Esophagus mucosa (tissue), 1 donor: ENCODE data around the gene KIF20B. TPM values are rescaled to one million over a fixed set of nuclear protein-coding genes. Genes with fewer than 3 reads are reported as not detected.
"Not testable (repeated sequence)": the region's sequence is repeated elsewhere in the genome, so short reads cannot be mapped to it uniquely, and the experiment has no call there.

Source experiments
- ATAC-seq: fragments of 200-7000 bp; cut with Tn5 transposase; one replicate; pipeline ENCODE4 v1.9.1; 2020
- total RNA-seq: library from RNA; stranded (reverse); gene quantifications from one replicate; pipeline ENCODE4 v1.2.4, GENCODE V29; 2023
- donor health status: DM: yes; HTN: yes; CAD: no.

KIF20B gene
- total RNA-seq, 1 donor from 2014 or later = 21.0 TPM

- ATAC-seq = no peak
Measured at GRCh38 chr10:89782470-89782869, 81.1 kb downstream of the KIF20B start.

GRCh38 chr10:89783406-89783805 lies 82.0 kb downstream of the KIF20B start:
- ATAC-seq = no peak

DNA sequence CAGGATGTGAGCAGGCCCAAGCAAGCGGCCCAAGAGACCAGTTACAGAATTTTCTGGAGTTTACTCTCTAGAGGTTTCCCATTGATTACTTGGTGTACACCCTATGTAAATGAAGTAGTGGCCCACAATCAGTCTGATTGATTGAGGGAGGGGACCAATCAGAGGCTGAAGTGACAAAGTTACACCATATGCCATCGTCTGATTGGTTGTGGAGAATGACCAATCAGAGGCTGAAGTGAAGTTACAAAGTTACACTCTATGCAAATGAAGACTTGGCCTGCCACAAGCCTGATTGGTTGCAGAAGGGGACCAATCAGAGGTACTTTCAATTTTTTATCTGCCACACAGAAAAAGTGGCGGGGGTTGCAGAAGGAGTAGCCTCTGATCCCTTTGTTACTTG lies 83.7 kb downstream of the KIF20B start:
- no peak for ATAC-seq

DNA sequence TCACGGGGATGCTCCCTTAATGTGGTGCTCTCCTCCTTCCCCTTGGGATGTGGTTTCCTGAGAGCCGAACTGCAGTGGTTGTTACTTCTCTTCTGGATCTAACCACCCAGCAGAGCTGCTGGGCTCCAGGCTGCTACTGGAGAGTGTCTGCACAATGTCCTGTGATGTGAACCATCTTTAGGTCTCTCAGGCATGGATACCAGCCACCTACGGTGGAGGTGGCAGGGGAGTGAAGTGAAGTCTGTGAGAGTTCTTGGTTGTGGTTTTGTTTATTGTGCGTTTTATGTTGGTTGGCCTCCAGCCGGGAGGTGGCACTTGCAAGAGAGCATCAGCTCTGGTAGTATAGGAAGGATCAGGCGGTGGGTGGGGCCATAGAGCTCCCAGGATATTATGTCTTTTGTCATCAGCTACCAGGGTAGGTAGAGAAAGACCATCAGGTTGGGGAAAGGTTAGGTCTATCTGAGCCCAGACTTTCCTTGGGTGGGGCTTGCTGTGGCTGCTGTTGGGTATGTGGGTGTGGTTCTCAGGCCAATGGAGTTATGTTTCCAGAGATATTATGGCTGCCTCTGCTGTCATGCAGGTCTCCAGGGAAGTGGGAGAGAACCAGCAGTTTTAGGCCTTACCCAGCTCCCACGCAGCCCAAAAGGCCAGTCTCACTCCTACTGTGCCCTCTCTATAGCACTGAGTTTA lies 87.9 kb downstream of the KIF20B start:
- no peak for ATAC-seq

DNA sequence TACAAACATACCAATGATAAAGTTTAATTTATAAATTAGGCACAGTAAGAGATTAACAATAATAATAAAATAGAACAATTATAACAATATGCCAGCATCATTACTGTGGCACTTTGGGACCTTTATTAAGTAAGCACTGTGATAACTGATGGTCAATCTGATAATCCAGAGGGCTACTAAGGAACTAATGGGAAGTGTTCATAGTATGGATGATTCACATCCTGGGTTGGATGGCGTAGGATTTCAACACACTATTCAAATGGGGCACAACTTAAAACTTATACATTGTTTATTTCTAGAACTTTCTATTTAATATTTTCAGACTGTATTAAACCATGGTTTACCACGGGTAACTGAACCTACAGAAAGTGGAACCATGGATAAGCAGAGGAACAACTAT lies 90.8 kb downstream of the KIF20B start:
- no peak for ATAC-seq

DNA sequence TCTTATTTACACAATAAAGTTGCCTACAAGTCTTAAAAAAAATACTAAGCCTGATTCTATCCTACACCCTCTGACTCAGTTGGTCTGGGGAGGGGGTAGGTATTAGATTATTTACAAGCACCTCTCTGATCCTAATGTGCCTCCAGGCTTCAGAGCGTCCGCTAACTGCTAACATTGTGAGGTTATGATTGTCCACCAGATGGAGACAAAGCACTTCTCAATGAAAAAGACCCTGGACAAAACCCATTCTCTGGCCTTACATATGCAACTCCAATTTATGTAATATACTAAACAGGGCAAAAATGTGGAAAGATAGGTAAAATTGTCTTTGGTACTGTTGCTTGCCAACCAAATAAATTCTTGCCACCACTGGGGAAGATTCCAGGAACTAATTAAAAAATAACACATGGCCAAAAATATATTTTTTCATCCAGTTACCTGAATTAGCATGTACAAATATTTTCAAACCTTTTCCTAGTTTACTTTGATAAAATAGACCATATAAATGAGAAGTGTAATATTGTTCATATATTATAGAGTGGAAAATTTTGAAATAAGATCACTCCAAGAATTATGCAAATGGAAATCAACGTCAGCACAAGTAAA lies 92.4 kb downstream of the KIF20B start:
- peak; percentile 63 for ATAC-seq

GRCh38 chr10:89795840-89796239 lies 94.5 kb downstream of the KIF20B start:
- ATAC-seq = no peak

DNA sequence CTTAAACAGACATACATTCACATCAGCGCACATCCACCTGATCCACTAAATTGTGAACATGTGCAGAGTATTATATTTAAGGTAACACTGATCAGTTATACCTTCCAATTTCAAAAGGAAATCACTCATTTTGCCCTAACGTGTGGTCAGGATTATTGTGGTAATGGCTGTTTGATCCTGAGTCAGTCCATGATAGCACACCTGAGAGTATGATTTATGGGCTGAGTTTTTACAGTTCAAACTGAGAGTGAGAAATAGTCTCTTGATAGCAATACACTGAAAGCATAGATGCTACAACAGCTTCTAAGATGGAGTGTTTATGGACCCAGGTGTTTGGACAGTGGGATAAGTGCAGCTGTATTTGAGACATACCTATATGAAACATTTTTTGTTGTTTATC lies 96.7 kb downstream of the KIF20B start:
- ATAC-seq = no peak

GRCh38 chr10:89799573-89799972 lies 98.2 kb downstream of the KIF20B start:
- ATAC-seq = no peak

GRCh38 chr10:89805599-89806013 lies 104.2 kb downstream of the KIF20B start:
- ATAC-seq = no peak

DNA sequence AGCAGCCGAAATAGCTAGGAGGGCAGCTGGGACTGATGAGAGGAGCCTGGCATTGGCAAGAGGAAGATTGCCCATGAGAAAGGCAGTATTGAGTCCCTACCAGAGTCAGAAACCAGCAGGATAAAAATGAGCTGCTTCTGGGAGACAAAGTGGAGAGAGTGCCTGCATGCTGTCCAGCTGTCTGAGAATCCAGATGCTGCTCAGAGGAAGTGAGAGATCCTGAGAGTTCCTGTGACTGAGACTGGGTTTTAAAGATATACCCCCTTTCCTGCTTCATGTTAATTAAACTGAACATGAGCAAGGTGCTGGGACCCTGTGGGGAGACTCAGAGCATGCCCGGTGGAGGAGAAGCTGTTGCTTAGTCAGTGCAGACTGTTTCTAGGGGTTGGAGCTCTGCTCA lies 107.5 kb downstream of the KIF20B start:
- no peak for ATAC-seq

GRCh38 chr10:89809766-89810165 lies 108.4 kb downstream of the KIF20B start:
- no peak for ATAC-seq

DNA sequence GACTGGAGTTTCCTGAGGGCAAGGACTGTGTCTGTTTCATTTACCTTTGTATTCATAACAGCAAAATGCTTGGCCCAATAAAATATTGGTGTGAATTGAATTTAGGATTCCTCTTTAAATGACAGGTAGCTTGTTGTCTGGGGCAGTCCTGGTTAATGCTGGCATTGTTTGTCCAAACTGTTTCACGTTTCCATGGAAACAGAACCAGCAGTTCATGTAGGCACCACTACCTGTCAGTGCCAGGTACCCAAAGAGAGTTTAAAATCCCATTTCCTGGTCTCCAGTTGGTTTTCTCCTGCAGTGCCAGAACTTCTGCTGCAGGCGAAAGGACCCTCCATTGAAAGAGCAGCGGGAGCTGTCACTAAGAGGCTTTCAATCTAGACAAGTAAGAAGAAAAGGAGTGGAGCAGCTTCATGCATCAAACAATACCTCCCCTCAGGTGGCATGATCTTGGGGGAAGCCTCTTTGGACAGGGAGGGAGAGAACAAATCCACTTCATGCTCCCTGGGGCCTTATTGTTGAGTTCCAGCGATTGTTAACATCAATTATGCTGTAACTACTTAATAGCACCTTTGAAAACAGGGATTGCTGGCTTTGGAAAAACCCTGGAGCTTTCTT lies 109.6 kb downstream of the KIF20B start:
- ATAC-seq = no peak

DNA sequence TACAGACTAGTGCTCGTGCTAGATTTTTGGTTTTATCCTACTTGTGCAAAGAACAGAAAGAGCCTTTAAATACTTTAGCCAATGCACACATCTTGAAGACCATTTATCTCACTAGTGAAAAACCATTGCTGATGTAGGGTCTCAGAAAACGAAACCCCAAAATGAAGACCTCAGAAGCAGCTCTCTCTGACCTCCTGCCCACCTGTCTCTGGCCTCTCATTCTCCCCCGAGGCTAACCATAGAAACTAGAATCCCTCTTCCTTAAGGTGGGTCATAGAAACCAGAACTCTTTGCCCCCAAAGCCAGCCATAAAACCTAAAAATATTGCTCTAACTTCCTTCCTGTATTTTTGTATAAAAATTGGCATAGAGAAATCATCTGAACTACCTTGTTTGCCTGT lies 112.2 kb downstream of the KIF20B start:
- ATAC-seq = no peak

DNA sequence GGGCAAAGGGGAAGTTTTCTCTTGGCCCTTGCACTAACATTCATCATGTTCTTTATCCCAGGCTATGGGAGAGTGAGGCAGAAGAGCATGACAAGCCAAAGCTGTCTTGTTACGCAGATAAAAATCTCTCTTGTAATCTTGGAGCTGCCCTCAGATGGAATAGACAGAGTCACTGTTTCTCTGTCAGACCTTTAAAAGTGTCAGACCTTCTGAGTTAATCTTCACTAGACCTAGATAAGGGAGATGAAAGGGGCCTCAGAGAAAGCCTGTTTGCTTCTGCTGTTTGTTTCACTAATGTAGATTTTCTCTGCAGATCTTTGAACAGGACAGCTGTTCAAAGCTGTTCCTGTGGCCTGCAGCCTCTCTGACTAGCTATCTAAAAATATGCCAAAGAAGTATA lies 112.9 kb downstream of the KIF20B start:
- ATAC-seq = no peak

DNA sequence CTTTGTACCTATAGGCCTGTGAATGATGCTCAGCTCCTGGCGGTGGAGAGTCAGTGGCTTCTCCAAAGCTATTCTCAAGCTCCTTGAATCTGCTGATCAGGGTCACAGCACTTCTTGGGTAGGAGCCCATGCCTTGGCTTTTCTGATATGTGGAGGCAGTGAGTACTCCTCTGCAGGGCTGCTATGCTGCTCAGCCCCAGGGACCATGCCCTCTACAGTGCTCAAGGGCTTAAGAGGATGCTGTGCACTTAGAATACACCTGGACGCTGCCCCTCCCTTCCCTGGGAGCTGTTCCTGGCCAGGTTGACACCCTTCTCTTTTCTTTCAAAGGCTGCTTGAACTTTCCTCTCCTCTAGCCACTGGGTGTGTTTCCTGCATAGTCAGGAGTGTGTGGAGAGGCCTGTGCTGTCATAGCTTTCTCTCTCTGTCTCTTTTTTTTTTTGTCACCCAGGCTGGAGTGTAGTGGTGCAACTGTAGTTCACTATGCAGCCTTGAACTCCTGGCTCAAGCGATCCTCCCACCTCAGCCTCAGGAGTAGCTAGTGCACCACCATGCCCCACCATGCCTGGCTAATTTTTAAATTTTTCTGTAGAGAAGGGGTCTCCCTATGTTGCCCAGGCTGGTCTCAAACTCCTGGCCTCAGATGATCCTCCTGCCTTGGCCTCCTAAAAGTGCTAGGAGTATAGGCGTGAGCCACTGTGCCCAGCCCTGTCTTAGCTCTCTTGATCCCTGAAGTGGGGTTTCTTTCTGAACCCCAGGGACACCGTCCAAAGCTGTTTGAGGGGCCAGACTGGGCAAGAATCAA lies 113.9 kb downstream of the KIF20B start:
- no peak for ATAC-seq

DNA sequence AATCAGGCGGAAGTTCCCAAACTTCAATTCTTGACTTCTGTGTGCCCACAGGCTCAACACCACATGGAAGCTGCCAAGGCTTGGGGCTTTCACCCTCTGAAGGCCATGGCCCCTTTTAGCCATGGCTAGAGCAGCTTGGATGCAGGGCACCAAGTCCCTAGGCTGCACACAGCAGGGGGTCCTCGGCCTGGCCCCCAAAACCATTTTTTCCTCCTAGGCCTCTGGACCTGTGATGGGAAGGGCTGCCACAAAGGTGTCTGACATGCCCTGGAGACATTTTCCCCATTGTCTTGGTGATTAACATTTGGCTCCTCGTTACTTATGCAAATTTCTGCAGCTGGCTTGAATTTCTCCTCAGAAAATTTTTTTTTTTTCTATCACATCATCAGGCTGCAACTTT lies 117.6 kb downstream of the KIF20B start:
- ATAC-seq = not testable (repeated sequence)

Other genes starting within 250 kb of the KIF20B start
- 0.08 TPM for gene SLC16A12, start 166.0 kb upstream of the KIF20B start, total RNA-seq
- 5.7 TPM for gene PANK1, start 56.3 kb upstream of the KIF20B start, total RNA-seq